Trophoblast cell (in vitro differentiated cells and primary cell): ENCODE data around the gene SPG11.

Source experiments
- DNase-seq, 2 donors: peaks; one replicate each; pipeline ENCODE4 v3.0.0-alpha.2; 2016
- H2AFZ ChIP-seq: 2 replicates; pipeline ENCODE4 v1.6.1; 2013; ENCODE audit warnings: low read length, moderate library complexity, mild to moderate bottlenecking; ENCODE audit not compliant: insufficient read depth, poor library complexity
- H2AK5ac ChIP-seq: 2 replicates; pipeline ENCODE4 v1.6.1; 2013; ENCODE audit warnings: mild to moderate bottlenecking, low read length
- H2BK120ac ChIP-seq: 2 replicates; pipeline ENCODE4 v1.6.1; 2013; ENCODE audit warnings: low read length, mild to moderate bottlenecking, moderate library complexity; ENCODE audit not compliant: insufficient read depth, poor library complexity
- H2BK12ac ChIP-seq: 2 replicates; pipeline ENCODE4 v1.6.1; 2013; ENCODE audit warnings: mild to moderate bottlenecking, low read length, moderate library complexity
- H2BK5ac ChIP-seq: 2 replicates; pipeline ENCODE4 v1.6.1; 2013; ENCODE audit warnings: low read length, low read depth, moderate library complexity, mild to moderate bottlenecking; ENCODE audit not compliant: poor library complexity
- H3K14ac ChIP-seq: 2 replicates; pipeline ENCODE4 v1.6.1; 2013; ENCODE audit warnings: mild to moderate bottlenecking, low read length
- H3K18ac ChIP-seq: 2 replicates; pipeline ENCODE4 v1.6.1; 2013; ENCODE audit warnings: mild to moderate bottlenecking, low read length
- H3K23ac ChIP-seq: 2 replicates; pipeline ENCODE4 v1.6.1; 2013; ENCODE audit warnings: low read length
- H3K27ac ChIP-seq: 2 replicates; pipeline ENCODE4 v1.5.1; 2013; ENCODE audit warnings: low read depth, mild to moderate bottlenecking, inconsistent platforms, low read length, moderate library complexity
- H3K27me3 ChIP-seq: 2 replicates; pipeline ENCODE4 v1.6.1; 2013; ENCODE audit warnings: inconsistent platforms, mild to moderate bottlenecking, low read length, moderate library complexity; ENCODE audit not compliant: insufficient read depth
- H3K36me3 ChIP-seq, 2 experiments: 1 replicate in 1 of 2; 2 replicates in 1 of 2; pipeline ENCODE4 v1.6.1; 2013; ENCODE audit warnings: low read length in 2 of 2, mild to moderate bottlenecking in 2 of 2, moderate library complexity in 1 of 2; ENCODE audit not compliant: insufficient read depth in 2 of 2, control insufficient read depth in 1 of 2
- H3K4ac ChIP-seq: 2 replicates; pipeline ENCODE4 v1.6.1; 2013; ENCODE audit warnings: low read depth, mild to moderate bottlenecking, low read length, moderate library complexity
- H3K4me1 ChIP-seq, 2 experiments: 1 replicate in 1 of 2; 2 replicates in 1 of 2; pipeline ENCODE4 v1.6.1; 2013; ENCODE audit warnings: low read length in 2 of 2, mild to moderate bottlenecking in 2 of 2, moderate library complexity in 1 of 2; ENCODE audit not compliant: insufficient read depth in 2 of 2, control insufficient read depth in 1 of 2
- H3K4me2 ChIP-seq: 2 replicates; pipeline ENCODE4 v1.6.1; 2013; ENCODE audit warnings: inconsistent platforms, mild to moderate bottlenecking, low read length, moderate library complexity
- H3K4me3 ChIP-seq: 2 replicates; pipeline ENCODE4 v1.5.1; 2013; ENCODE audit warnings: mild to moderate bottlenecking, low read depth, low read length, inconsistent platforms
- H3K79me1 ChIP-seq: one replicate; pipeline ENCODE4 v1.6.1; 2013; ENCODE audit warnings: low read length
- H3K79me2 ChIP-seq: 2 replicates; pipeline ENCODE4 v1.6.1; 2013; ENCODE audit warnings: low read length, mild to moderate bottlenecking; ENCODE audit not compliant: control insufficient read depth, insufficient read depth, poor library complexity
- H3K9ac ChIP-seq: 2 replicates; pipeline ENCODE4 v1.6.1; 2013; ENCODE audit warnings: mild to moderate bottlenecking, low read length
- H3K9me3 ChIP-seq: 2 replicates; pipeline ENCODE4 v1.6.1; 2013; ENCODE audit warnings: low read depth, mild to moderate bottlenecking, control low read depth, inconsistent platforms, low read length; ENCODE audit not compliant: insufficient read depth
- H4K12ac ChIP-seq: 2 replicates; pipeline ENCODE4 v1.6.1; 2013; ENCODE audit warnings: low read depth, mild to moderate bottlenecking, low read length, moderate library complexity
- H4K8ac ChIP-seq: 2 replicates; pipeline ENCODE4 v1.6.1; 2013; ENCODE audit warnings: low read depth, mild to moderate bottlenecking, low read length, moderate library complexity
- H4K91ac ChIP-seq: one replicate; pipeline ENCODE4 v1.6.1; 2013; ENCODE audit warnings: low read depth, mild to moderate bottlenecking, low read length, moderate library complexity
- WGBS: extraction: QIAGEN DNeasy Blood & Tissue Kit; methylation state at CpG from one replicate; pipeline ENCODE4 v1.1.7; 2013; ENCODE audit warnings: missing lambda C conversion rate; ENCODE audit not compliant: insufficient read length, insufficient coverage; ENCODE audit errors: extremely low coverage; 5-methylcytosine and 5-hydroxymethylcytosine counted together

Gene SPG11

GRCh38 chr15:44657378-44657777, 6.1 kb downstream of the SPG11 start:
- Histone ChIP-seq H3K4me2 (no peak overlapping the region), H3K27me3 (no peaks in the 10 kb centered on the region), H3K4me3 (no peak overlapping the region), H2AK5ac (no peak overlapping the region), H4K91ac (no peak overlapping the region), H3K79me2 (no peaks in the 10 kb centered on the region), H3K4me1 (peaks cover under 1 to 1% of the 10 kb centered on the region in 2 experiments), H2BK5ac (no peak overlapping the region), H2AFZ (no peak overlapping the region), H3K4ac (no peak overlapping the region), H3K18ac (no peak overlapping the region), H3K9me3 (no peaks in the 10 kb centered on the region), H3K36me3 (peaks cover 3 to 10% of the 10 kb centered on the region in 2 experiments), H3K79me1 (no peaks in the 10 kb centered on the region), H3K9ac (no peak overlapping the region), H4K12ac (no peak overlapping the region), H2BK12ac (no peak overlapping the region), H3K27ac (no peak overlapping the region), H3K14ac (no peak overlapping the region), H4K8ac (no peak overlapping the region), H3K23ac (no peak overlapping the region), H2BK120ac (no peak overlapping the region)
- DNase-seq: no peak

- no peak overlapping the region for H2BK5ac ChIP-seq
- H4K8ac ChIP-seq: no peak overlapping the region
- H3K27me3 ChIP-seq: no peaks in the 10 kb centered on the region
- H3K9me3 ChIP-seq: no peaks in the 10 kb centered on the region
- H3K27ac ChIP-seq: no peak overlapping the region
- H3K4me2 ChIP-seq: no peak overlapping the region
- no peaks in the 10 kb centered on the region for H3K4me1 ChIP-seq
- H3K79me2 ChIP-seq: no peaks in the 10 kb centered on the region
- no peak for DNase-seq
- H3K4ac ChIP-seq: no peak overlapping the region
- H3K4me3 ChIP-seq: no peak overlapping the region
- WGBS: no CpG with 5 or more reads among the region's 3 CpGs
- H2BK12ac ChIP-seq: no peak overlapping the region
- no peak overlapping the region for H4K91ac ChIP-seq
- peaks cover 3 to 10% of the 10 kb centered on the region in 2 experiments for H3K36me3 ChIP-seq
- no peak overlapping the region for H3K23ac ChIP-seq
- no peak overlapping the region for H4K12ac ChIP-seq
- no peak overlapping the region for H3K18ac ChIP-seq
- no peak overlapping the region for H2AFZ ChIP-seq
- H3K14ac ChIP-seq: no peak overlapping the region
- no peaks in the 10 kb centered on the region for H3K79me1 ChIP-seq
- H2AK5ac ChIP-seq: no peak overlapping the region
- H3K9ac ChIP-seq: no peak overlapping the region
- H2BK120ac ChIP-seq: no peak overlapping the region
These were observed 6.5 kb downstream of the SPG11 start for GRCh38 chr15:44656913-44657312.

DNA sequence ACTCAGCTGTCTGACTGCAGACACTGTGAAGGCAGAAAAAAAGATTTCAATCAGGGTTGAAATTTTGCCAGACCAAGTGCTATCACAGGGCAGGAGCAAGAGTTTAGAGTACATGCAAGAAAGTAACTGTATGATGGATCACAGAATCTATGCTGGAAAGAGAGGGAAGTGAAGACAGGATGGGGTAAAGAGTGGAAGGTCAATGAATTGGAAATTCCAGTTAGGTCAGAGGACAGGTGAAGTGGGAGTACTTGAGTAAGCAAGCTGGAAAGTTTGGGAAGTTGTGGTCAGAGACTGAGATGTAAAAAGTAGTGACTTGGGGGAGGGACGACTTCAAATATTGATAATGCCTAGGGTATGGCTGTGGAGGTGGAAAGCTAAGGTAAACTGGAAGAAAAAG, 7.2 kb downstream of the SPG11 start:
- Histone ChIP-seq H2BK120ac (no peak overlapping the region), H3K18ac (no peak overlapping the region), H2BK12ac (no peak overlapping the region), H2AK5ac (no peak overlapping the region), H3K27me3 (no peaks in the 10 kb centered on the region), H3K23ac (no peak overlapping the region), H3K4me3 (no peak overlapping the region), H3K9ac (no peak overlapping the region), H3K4ac (no peak overlapping the region), H2AFZ (no peak overlapping the region), H3K9me3 (no peaks in the 10 kb centered on the region), H3K27ac (no peak overlapping the region), H2BK5ac (no peak overlapping the region), H3K4me1 (no peaks in the 10 kb centered on the region), H3K79me2 (no peaks in the 10 kb centered on the region), H3K4me2 (no peak overlapping the region), H4K91ac (no peak overlapping the region), H4K8ac (no peak overlapping the region), H4K12ac (no peak overlapping the region), H3K79me1 (no peaks in the 10 kb centered on the region), H3K14ac (no peak overlapping the region), H3K36me3 (peaks cover 7 to 10% of the 10 kb centered on the region in 2 experiments)
- no peak for DNase-seq
- no CpG with 5 or more reads among the region's 1 CpG for WGBS

DNA sequence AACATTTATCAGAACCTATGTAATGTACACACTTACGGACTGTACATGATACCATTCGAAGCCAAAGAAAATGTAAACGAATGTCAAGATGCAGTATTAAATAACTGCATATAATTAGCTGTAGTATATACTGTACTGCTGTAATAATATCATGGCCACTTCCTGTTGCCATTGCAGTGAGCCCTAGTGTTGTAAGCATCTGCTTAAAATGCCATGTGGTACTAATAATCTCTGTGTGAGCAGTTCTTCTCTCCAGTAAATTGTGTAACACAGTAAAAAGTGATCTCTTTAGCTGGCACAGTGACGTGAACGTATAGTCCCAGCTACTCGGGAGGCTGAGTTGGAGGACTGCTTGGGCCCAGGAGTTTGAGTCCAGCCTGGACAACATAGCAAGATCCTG, 8.6 kb downstream of the SPG11 start:
- Histone ChIP-seq H3K4me3 (no peak overlapping the region), H3K4ac (no peak overlapping the region), H3K9me3 (no peaks in the 10 kb centered on the region), H2BK120ac (no peak overlapping the region), H3K27me3 (no peaks in the 10 kb centered on the region), H3K23ac (no peak overlapping the region), H3K18ac (no peak overlapping the region), H4K12ac (no peak overlapping the region), H2AK5ac (no peak overlapping the region), H2AFZ (no peak overlapping the region), H3K79me1 (no peaks in the 10 kb centered on the region), H3K36me3 (peaks cover 10 to 14% of the 10 kb centered on the region in 2 experiments), H4K8ac (no peak overlapping the region), H4K91ac (no peak overlapping the region), H3K9ac (no peak overlapping the region), H3K4me2 (no peak overlapping the region), H3K14ac (no peak overlapping the region), H2BK12ac (no peak overlapping the region), H3K4me1 (no peaks in the 10 kb centered on the region), H3K27ac (no peak overlapping the region), H3K79me2 (no peaks in the 10 kb centered on the region), H2BK5ac (no peak overlapping the region)
- DNase-seq: no peak
- WGBS: no CpG with 5 or more reads among the region's 6 CpGs

DNA sequence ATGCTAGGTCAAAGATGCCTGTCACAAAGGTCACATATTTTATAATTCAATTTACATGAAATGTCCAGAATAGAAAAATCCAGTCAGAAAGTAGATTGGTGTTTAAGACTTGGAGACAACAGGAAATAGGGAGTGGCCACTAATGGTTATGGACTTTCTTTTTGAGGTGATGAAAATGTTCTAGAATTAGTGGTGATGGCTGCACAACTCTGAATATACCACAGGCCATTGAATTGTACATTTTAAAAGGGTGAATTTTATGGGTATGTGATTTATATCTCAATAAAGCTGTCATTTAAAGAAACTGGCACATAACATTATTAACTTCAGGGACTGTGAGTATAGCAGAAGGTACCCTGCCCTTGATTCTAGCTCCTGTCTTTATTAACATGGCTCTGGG, 15.8 kb downstream of the SPG11 start:
- peaks cover 12 to 14% of the 10 kb centered on the region in 2 experiments for H3K36me3 ChIP-seq
- H3K27ac ChIP-seq: no peak overlapping the region
- H3K4me1 ChIP-seq: no peaks in the 10 kb centered on the region
- no peak overlapping the region for H4K91ac ChIP-seq
- H3K27me3 ChIP-seq: no peaks in the 10 kb centered on the region
- no peaks in the 10 kb centered on the region for H3K79me2 ChIP-seq
- no peak overlapping the region for H2BK12ac ChIP-seq
- H4K8ac ChIP-seq: no peak overlapping the region
- H2BK5ac ChIP-seq: no peak overlapping the region
- no peak overlapping the region for H3K14ac ChIP-seq
- no peak overlapping the region for H3K4me3 ChIP-seq
- no peak overlapping the region for H2AK5ac ChIP-seq
- no peak overlapping the region for H3K18ac ChIP-seq
- no peak overlapping the region for H3K4ac ChIP-seq
- no peaks in the 10 kb centered on the region for H3K9me3 ChIP-seq
- no peaks in the 10 kb centered on the region for H3K79me1 ChIP-seq
- no peak overlapping the region for H3K23ac ChIP-seq
- no peak for DNase-seq
- no peak overlapping the region for H3K4me2 ChIP-seq
- no peak overlapping the region for H2BK120ac ChIP-seq
- H4K12ac ChIP-seq: no peak overlapping the region
- no peak overlapping the region for H3K9ac ChIP-seq
- no peak overlapping the region for H2AFZ ChIP-seq
